GM21367 (cell line): ENCODE measurements around the gene RRH.
"Not testable (repeated sequence)": the region's sequence is repeated elsewhere in the genome, so short reads cannot be mapped to it uniquely, and the experiment has no call there.

Source experiments
- ATAC-seq: cut with Tn5 transposase; IDR thresholded peaks from one replicate; pipeline ENCODE4 v1.9.1; 2021; ENCODE audit not compliant: unreplicated experiment

RRH gene

GRCh38 chr4:109827672-109828071 is at the start of gene RRH:
Gene RRH (plus strand): TSS chr4:109827972. CDS start chr4:109828028, 56 bp downstream.
- no peak for ATAC-seq

DNA sequence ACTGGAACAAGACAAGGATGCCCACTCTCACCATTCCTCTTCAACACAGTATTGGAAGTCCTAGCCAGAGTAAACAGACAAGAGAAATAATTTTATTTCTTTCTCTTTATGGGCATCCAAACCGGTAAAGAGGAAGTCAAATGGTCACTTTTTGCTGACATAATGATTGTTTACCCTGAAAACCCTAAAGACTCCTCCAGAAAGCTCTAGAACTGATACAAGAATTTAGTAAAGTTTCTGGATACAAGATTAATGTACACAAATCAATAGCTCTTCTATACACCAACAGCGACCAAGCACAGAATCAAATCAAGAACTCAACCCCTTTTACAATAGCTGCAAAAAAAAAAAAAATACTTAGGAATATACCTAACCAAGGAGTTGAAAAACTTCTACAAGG is 45.7 kb upstream of the RRH start:
- ATAC-seq, result not testable (repeated sequence)

DNA sequence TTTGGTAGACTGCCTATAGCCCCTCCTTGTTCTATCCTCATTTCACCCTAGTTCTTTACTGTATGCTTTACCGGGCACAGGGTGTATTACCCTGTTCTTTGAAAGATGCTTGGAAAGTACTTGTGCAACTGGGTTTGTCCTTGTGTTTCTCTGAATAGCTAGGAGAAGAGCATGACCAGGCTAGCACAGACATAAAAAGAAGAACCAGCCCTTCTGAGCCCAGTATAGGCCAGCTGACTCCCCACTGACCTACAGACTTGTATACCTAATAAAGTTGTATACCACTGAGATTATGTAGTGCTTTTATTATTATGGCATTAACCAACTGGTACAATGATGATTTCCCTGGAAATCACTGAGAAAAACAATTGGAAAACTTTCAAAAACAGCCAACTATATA is 40.9 kb upstream of the RRH start:
- no peak for ATAC-seq

DNA sequence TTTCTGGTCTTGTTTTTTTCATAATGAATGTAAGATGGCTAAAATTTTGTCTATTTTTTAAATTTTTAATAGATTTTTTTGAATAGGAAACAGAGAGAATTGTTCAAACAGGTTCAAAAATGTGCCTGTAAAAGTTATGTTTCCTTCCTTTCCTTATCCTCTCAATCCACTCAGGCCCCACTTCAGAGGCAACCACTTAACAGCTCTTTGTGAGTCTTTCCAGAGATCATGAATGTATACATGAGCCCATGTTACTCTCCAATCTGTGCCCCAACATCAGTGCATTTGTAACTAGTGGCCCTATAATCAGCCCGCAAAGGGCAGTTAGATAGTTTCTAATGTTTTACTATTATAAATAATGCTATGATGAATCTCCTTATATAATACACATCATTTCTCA is 40.0 kb upstream of the RRH start:
- ATAC-seq, result no peak

DNA sequence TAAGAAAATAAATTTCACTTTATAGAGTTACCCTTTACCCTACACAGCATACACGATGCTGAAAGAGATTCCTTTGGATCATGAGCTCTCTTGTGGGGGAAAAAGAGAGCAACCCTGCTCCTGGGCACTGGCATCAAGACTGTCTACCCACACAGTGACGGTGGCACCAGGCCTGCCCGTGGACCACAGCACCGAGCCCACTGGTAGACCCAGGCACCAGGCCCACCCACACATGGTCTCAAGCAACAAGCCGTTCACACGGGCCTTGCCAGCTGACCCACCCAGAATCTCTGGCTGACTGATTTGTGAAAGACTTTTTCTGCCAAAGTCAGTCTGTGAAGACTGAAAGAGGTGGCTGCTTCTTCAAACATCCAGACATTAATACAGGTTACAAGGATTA is 32.7 kb upstream of the RRH start:
- no peak for ATAC-seq

- no peak for ATAC-seq
These were observed 28.9 kb upstream of the RRH start for GRCh38 chr4:109798866-109799265.

DNA sequence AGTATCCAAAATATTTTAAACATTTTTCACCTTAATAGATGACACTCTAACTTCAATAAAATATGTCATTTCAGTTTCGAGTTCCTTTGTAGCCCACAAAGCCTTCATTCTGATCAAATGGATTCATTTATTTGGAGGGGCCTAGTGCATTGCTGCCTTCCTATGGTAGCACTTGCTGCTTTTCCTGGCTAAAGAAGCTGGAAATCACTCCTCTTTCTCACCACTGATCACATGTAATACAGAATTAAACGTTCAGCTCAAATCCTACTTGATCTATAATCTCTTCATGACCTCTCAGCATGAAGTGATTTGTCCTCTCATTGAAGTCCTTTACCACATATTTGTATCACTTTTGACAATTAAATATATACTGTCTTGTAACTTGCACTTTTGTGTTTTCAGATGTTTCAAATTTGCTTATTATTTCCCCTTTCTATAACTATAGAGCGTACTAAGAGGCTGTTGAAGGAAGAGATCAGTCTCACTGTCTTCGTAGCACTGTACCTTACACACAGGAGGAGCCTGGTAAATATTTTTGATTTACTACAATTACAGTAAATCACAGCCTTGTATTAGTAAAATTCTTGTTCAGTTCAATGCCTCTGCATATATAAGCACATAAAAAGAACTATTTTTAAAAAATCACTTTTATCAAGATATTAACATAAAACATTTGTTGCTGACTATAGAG is 26.5 kb upstream of the RRH start:
- ATAC-seq, result no peak

DNA sequence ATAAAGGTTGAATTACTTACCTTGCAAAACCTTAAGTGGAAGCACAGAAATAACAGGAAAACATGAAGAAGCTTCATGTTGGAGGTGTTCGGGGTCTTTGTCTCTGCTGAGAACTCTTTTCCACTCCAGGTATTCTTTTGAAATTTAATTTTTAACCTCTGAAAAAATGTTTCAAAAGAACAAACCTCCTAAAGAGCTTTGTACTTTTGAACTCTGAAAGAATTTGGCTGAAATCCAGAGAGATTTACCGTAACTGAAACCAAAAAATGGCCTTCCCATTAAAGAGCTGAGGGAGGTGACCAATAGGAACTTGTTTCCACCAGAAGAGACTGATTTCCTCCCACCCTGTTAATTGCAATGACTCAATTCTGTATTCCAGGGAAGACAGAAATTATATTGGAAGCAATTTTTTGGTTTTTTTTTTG is 25.9 kb upstream of the RRH start, which contains the start of gene CFI:
Gene CFI, minus strand, starts transcription at position 105 of the 425 bp plus-strand sequence. Its CDS starts 28 bp downstream, at position 77.
- ATAC-seq, result no peak

- peak; percentile 58 for ATAC-seq
These were observed 23.7 kb upstream of the RRH start for GRCh38 chr4:109803924-109804571.

DNA sequence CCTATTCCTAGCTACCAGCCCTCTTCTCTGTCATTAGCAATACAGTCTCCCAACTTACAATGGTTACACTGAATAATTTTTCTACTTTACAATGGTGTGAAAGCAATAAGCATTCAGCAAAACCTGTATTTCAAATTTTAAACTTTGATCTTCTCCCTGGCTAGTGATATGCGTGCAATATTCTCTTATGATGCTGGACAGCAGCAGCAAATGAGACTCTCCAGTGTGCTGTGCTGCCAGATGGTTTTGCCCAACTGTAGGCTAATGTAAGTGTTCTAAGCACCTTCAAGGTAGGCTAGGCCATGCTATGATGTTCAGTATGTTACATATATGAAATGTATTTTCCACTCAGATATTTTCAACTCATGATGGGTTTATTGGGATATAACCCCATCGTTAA is 18.1 kb upstream of the RRH start:
- ATAC-seq, result no peak

DNA sequence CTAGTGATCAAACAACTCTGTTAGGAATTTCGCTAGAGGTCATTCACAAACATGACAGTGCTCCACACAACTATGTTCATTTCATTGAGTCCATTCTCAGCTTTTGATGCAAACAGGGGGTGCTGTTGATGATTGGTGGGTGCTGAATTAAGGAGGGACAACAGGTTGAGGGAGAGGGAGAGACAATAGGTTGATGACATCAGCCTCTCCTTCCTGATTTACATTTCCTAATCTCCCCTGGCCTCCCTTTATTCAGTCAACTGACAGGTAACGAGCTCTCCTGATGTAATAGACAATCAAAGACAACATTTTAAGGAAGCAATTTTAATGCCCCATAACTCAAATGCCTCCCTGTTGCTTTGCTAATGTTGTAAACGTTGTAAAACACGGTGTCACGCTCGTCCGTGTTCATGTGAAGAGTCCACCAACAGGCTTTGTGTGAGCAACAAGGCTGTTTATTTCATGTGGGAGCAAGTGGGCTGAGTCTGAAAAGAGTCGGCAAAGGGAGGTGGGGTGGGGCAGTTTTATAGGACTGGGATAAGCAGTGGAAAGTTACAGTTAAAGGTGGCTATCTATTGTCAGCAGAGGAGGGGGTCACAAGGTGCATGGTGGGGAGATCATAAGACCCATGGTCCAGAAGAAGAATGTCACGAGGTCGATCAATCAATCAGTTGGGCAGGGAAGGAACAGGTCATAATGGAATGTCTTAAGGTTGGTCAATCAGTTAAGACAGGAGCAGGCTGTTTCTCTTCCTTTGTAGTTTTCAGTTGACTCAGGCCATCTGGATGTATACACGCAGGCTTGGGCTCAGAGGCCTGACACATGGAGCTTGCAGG is 17.0 kb upstream of the RRH start:
- ATAC-seq, result no peak

DNA sequence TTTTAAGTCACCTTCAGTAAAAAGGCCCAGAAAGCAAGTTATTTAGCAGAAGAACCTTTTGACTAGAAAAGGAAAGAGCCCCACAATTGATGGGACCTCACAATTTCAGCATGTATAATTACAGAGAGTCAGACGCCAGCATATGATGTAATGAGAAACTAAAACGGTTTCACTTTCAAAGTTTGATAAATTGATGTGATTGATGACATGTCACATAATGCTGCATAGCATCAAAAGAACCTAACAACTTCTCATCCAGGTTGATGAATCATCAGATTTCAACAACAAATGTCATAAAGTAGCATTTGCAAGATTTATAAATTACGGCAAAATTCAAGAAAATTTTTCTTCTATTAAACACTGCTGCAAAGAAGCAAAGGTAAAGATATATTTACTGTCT is 16.1 kb upstream of the RRH start:
- no peak for ATAC-seq

GRCh38 chr4:109815151-109816081 is 12.4 kb upstream of the RRH start, which contains the start of gene GAR1:
Gene GAR1 (plus strand): TSS chr4:109815762. CDS start chr4:109816165, 403 bp downstream.
- ATAC-seq, result peak; percentile 99

- no peak for ATAC-seq
These were observed 11.7 kb upstream of the RRH start for GRCh38 chr4:109816082-109816442.

DNA sequence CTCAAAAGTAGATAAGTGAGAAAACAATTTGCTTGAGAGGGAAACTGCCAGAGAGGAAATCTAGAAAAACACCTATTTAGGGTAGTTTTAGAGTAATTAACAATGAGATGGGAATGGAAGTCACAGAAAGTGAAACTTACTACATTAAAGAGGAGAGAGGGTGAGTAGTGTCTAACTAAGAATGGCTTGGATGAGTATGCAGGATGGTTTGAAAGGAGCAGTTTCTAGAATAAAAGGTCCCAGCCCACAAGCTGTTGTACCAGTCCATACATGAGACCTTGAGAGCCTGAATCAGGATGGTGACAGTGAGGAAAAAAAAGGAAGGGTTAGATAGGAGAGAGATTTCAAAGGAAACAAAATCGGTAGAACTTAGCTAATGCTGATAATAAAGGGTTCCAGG is 10.9 kb upstream of the RRH start:
- ATAC-seq, result no peak

GRCh38 chr4:109818268-109818667 is 9.5 kb upstream of the RRH start:
- no peak for ATAC-seq

DNA sequence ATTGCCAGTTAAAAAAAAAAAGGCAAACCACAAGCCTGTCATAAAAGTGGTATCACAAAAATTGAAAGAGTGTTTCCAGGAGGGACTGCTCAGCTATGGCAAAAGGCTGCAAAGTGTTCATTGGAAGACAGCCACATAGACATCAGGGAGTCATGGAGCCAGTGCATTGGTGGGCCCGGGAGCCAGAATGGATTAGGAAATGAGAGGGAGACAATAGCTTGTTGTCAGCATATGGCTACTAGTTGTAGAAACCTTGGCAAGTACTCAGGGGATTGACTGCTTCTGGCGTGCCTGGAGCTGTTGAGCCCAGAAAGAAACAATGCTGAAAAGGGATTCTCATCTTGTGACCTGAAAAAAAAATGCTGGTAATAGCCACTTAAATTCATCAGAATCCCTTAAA is 7.2 kb upstream of the RRH start:
- no peak for ATAC-seq

- no peak for ATAC-seq
These were observed 6.6 kb upstream of the RRH start for GRCh38 chr4:109821185-109821584.

DNA sequence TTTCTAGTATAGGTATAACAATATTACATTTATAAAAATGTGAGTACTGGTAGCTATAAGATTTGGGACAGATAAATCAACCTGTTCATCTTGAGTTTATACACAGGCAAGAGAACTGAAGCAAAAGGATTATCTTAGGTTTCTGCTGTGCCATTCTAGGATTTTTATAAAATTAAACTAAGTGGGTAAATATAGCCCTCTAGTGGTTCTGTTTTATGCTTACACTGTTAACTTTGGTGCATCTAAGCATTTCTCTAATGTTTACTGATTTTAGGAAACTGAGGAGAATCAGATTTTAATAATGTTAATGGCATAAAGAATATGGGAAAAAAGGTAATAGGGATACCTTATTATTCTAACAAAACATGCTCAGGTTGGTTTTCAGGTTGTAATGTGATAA is 1.1 kb upstream of the RRH start:
- ATAC-seq, result peak; percentile 58

DNA sequence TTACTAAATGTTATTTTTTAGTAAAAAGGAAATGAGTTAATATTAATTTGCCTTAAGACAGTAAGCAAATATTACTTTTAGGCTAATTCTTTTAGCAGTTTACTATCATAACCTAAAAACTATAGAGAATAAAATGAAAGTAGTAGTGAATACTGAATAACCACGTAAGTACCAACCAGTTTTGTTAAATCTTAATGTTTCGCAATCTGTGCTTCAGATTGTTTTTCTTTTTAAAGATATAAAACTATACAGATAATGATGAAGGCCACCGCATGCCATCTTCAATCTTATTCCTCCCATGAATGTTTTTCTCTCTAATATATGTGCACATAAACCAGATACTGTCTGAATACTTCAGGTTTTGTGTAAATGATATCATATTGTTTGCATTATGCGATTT is 6.0 kb downstream of the RRH start:
- no peak for ATAC-seq

GRCh38 chr4:109836985-109837384 is 9.2 kb downstream of the RRH start:
- no peak for ATAC-seq
